Stimulated activated CD4-positive, alpha-beta T cell treated with anti-CD3 and anti-CD28 coated beads, Interleukin-15, amount 100 ng/mL, for 48 hours (primary cell): ENCODE measurements around the gene SHISA9.

ENCODE experiments used
- DNase-seq, 2 donors: peaks; one replicate each; pipeline ENCODE4 v3.0.0-alpha.2; 2020; ENCODE audit warnings: low read depth in 2 of 2

Gene SHISA9

GRCh38 chr16:13070268-13070667 is 168.9 kb downstream of the SHISA9 start:
- no peak for DNase-seq

GRCh38 chr16:13076878-13077277 is 175.5 kb downstream of the SHISA9 start:
- DNase-seq, result no peak

DNA sequence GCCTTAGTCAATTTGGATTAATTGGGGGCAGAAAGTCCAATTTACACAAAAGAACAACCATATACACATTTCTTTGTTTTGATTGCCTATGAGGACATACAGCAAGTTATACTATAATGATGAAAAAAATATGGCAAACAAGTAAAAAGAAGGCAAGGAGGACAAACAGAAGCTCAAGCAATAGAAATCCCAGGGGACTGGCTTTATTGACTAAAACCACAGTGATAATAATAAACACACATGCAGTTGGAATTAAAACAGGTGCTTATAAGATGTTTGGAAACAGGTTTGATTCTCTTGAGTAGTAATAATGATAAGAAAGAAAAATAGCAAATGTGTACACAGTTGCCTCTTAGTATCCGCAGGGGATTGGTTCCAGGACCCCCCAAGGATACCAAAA is 176.4 kb downstream of the SHISA9 start:
- DNase-seq, result no peak

GRCh38 chr16:13080531-13080930 is 179.1 kb downstream of the SHISA9 start:
- no peak for DNase-seq

DNA sequence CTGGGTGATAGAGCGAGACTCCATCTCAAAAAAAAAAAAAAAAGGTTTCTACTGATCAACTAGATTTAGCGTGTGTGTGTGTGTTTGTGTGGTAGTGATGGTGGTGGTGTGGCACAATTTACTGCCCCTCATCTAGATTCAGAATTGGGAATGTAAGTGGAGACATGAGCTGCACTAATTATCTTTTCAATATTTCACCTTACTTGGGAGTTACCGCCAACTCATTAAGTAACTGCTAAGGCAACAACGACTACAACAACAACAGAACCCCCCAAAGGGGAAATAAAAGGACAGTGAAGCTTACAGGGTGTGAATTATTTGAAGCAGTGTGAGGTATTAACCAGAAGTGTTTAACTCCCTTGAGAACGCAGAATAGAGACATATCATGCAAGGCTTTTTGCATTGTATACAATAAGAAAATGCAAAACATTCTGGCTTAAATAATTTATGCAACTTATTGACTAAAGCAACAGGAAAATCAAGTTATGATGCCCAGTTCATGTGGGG is 180.5 kb downstream of the SHISA9 start:
- DNase-seq, result no peak

GRCh38 chr16:13083681-13084080 is 182.3 kb downstream of the SHISA9 start:
- no peak for DNase-seq

DNA sequence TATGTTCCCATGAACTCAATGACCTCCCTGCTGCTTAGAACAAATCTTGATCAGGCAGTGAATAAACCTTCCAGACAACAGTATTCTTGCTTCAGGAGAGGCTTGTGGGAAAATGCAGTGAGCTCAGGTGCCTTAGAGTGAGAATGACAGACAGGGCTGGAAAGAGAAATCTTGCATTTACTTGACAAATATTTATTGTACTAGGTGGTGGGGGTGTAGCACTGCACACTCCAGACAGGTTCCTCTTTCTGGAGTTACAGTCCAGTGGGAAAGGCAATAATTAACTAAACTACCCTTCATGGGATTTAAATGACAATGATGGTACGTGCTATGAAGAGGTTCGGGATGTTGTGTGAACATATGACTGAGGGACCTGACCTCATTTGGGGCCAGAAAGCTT is 182.9 kb downstream of the SHISA9 start:
- no peak for DNase-seq

- DNase-seq, result no peak
Observed at GRCh38 chr16:13093661-13094060, 192.3 kb downstream of the SHISA9 start.

DNA sequence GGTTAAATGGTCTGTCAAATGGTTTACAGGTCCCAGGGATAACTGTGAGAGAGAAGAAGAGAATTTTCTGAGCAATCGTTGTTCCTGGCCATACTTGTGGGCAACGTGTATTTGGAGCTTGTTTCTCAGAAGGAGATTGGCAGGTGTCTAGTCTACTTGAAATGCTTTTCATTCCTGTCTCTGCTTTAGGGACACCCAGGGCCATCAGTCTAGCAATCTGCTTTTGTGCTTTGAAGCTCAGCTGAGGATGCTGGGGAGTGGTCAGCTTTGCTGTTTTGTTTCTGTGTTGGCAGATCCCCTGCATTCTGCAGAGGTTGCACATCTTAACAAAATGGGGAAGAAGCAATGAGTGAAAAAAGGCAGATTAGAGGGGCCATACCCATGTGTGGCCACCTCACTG is 193.7 kb downstream of the SHISA9 start:
- no peak for DNase-seq

DNA sequence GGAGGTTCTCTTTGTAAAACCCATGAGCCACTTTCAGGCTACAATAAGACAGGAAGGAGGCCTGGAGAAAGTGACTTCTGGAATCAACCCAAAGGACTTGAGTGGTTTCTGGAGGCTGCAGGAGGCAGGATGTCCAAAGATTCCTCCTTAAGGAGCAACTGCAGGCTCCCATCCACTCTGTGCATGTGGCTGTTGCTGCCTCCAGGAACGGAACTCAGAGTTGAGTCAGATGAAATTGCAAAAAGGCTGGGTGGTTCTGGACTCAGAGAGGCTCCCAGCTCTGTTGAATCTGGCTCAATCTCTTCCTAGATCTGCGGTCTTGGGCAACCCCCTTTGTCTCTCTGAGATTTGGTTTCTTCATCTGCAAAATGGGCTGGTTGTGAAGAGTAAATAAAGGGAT is 197.1 kb downstream of the SHISA9 start:
- no peak for DNase-seq

DNA sequence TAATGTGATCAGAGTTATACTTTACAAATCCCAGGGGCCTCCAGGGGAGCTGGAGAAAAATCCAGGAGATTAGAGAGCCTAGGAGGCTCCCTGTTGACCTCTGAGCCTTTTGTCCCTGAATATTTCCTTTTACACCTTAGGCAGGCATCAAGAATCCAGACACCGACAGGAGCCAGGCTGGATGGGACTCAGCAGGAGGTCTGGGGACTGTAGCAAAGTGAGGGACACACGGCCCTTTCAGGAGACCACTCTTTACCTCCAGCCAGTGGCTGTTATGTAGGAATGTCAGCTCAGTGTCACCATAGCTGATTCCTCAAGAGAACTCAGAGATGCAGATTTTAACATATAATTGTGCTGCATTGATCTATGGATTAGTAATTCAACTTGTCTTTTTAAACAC is 198.4 kb downstream of the SHISA9 start:
- no peak for DNase-seq

DNA sequence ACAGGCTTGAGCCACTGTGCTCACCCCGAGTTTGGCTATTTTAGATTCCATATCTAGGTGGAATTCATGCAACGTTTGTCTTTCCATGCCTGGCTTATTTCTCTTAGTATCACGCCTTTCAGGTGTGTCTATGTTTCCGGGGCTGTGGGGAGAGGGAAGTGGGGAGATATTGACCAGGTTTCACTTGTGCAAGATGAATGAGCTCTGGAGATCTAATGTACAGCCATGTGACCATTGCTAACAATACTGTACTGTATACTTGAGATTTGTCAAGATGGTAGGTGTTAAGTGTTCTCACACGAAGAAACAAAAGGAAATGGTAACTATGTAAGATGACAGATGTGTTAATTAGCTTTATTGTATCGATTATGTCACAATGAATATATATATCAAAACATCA is 199.6 kb downstream of the SHISA9 start:
- DNase-seq, result no peak

GRCh38 chr16:13101828-13102227 is 200.4 kb downstream of the SHISA9 start:
- no peak for DNase-seq

DNA sequence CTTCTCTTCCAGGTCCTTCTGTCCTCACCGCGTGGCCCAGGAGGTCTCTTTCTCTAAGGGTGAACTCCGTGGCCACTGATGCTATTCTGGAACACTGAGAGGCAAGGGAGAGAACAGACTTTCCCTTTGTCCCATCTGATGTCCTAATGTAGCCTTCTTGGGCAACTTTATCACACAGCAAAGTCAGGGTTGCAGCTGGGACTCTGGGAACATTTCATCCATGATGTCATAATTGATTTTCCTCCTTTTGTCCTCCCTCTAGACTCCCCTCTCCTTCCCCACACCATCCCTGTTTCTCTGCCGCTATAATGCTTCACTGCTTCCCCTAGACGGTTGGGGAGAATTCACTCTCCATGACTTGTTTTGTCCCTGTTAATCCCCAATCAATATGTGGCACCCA is 201.0 kb downstream of the SHISA9 start:
- no peak for DNase-seq

DNA sequence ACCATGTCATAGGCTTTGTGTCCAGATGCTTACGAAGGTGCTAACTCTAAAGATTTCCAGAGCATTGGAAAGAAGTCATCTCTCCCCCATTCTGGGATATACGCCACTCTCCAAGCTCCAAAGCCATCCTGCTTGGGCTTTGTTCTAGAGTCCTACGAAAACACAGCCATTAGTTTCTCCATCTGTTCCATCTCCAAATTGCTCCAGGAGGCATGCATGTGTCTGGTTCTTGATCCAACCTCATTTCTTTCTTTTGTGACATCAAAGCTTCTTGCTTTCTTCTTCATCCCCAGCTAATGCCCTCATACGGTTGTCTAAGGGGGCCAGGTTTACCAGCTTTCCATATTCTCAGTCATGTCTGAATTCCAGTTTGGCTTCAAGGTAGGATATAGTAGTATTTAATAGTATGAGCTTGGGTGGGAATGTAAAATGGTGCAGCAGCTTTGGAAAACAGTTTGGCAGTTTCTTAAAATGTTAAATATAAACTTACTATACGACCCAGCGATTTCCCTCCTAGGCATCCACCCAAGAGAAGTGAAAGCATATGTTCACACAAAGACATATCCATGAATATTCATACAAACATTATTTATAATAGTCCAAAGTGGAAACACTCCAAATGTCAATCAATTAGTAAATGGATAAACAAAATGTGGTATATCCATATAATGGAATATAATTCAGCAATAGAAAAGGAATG is 202.6 kb downstream of the SHISA9 start:
- DNase-seq, result no peak

GRCh38 chr16:13104772-13105171 is 203.4 kb downstream of the SHISA9 start:
- DNase-seq, result no peak

- no peak for DNase-seq
Observed at GRCh38 chr16:13105427-13105826, 204.0 kb downstream of the SHISA9 start.

- no peak for DNase-seq
Observed at GRCh38 chr16:13106464-13106863, 205.1 kb downstream of the SHISA9 start.

DNA sequence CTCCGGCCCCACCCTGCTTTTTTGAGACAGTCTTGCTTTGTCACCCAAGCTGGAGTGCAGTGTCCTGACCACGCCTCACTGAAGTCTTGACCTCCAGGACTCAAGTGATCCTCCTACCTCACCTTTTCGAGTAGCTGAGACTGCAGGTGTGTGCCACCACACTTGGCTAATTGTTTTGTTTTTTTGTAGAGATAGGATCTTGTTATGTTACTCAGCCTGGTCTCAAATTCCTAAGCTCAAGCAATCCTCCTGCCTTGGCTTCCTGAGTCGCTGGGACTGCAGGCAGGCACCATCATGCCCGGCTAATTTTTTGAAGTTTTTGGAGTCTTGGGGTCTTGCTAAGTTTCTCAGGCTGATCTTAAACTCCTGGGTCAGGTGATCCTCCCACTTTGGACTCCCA is 206.7 kb downstream of the SHISA9 start:
- DNase-seq, result no peak

- no peak for DNase-seq
Observed at GRCh38 chr16:13109171-13109570, 207.8 kb downstream of the SHISA9 start.

GRCh38 chr16:13110124-13110796 is 208.9 kb downstream of the SHISA9 start:
- no peak for DNase-seq

- no peak for DNase-seq
Observed at GRCh38 chr16:13111747-13112146, 210.3 kb downstream of the SHISA9 start.

DNA sequence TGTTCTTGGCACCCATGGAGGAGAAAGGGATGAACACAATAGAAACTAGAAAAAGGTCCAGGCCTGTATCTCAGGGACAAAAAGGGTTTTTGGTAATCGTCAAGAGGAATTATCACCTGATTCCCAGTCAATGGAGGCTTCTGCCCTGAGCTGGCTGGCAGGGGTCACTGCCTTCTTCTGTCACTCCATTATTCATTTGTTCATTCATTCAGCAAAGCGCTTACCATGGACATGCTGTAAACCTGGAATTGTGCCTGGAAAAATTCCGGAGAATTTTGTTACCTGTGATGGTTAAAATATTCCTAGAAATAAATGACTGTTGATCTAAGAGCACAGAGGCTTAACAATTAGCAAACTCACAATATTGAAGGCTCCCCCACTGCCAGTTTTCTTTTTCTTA is 212.3 kb downstream of the SHISA9 start:
- DNase-seq, result no peak

GRCh38 chr16:13118091-13118490 is 216.7 kb downstream of the SHISA9 start:
- DNase-seq, result no peak
